ENCODE measurements around the gene IFNA21. TPM values are rescaled to one million over a fixed set of nuclear protein-coding genes. Genes with fewer than 3 reads are reported as not detected.
A peak's percentile ranks its signal among the peaks of the same experiment; 100 is the strongest.
"Not testable (repeated sequence)": the region's sequence is repeated elsewhere in the genome, so short reads cannot be mapped to it uniquely, and the experiment has no call there.

Gene IFNA21
- total RNA-seq, 3 donors from 2014 or later = not detected

DNA sequence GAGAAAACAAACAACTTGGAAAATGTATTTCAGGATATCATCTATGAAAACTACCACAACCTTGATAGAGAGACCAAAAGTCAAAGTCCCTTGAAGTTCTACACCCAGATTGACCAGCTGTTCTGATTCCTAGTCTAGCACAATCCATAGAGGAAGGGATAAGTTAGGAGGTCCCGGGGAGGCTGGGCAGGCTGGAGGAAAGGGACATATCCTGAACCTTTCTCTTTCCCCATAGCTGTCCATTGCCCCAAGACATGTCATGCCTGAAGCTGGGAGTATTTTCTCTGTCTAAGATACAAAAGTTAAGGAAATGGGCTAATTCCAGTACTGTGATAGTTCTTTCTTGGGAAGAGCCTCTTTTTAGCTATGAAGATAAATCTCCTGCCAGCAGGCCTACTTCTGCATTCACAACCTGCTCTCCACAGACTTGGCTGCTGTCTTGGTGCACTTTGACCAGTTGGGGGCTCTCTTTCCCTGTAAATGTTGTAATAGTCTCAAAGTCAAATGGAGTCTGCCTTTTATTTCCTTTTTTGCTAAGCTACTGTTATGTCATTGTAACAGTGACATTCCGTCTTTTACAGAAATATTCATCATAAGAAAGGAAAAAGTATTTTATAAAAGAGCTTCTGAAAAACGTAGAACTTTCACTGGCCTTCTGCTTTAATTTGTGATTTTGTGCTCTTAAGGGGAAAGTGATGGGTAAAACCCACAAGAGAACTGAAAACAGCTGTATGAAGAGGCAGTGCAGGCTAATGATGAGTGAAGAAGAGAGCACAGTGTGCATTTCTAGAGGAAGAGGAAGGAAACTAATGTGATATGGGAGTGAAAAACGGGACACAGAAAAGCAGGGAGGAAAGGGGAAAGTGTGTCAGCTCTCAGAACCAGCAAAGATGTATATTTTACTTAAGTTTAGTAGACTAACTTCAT, 16.6 kb upstream of the IFNA21 start:
- H3K4me1 ChIP-seq (ENCODE audit: low read depth); H3K36me3 ChIP-seq (ENCODE audit: low read depth); intact Hi-C loops (cut with DNase I, micrococcal nuclease); H3K9me3 ChIP-seq; H3K4me3 ChIP-seq: not testable (repeated sequence)
- DNase-seq (peak in 1 of 3 donors; percentile 16), ATAC-seq (peak; percentile 60)

DNA sequence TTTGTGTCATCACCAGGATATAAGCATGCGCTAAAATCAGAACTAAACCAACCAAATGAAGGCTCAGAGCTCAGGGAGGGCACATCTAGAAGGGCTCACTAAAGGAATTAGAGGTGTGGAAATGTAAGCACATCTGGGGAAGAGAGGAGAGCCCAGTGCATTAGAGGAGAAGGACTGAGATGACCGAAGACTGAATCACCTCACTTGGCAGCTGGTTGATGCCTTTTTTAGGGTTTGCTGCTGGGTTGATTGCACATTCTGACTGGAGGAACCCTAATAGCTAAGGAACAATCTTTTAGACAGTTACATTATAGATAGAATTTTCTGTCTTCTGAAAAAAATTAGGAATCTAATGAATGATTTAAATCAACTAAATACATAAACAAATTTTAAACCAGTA, 8.2 kb upstream of the IFNA21 start:
- Histone ChIP-seq H3K4me3 (no peak overlapping the region), H3K4me1 (ENCODE audit: low read depth) (no peaks in the 10 kb centered on the region), H3K9me3 (no peaks in the 10 kb centered on the region), H3K36me3 (ENCODE audit: low read depth) (no peaks in the 10 kb centered on the region)
- intact Hi-C loops (cut with DNase I, micrococcal nuclease) = no loop called here
- TF ChIP-seq, protein P1, sequence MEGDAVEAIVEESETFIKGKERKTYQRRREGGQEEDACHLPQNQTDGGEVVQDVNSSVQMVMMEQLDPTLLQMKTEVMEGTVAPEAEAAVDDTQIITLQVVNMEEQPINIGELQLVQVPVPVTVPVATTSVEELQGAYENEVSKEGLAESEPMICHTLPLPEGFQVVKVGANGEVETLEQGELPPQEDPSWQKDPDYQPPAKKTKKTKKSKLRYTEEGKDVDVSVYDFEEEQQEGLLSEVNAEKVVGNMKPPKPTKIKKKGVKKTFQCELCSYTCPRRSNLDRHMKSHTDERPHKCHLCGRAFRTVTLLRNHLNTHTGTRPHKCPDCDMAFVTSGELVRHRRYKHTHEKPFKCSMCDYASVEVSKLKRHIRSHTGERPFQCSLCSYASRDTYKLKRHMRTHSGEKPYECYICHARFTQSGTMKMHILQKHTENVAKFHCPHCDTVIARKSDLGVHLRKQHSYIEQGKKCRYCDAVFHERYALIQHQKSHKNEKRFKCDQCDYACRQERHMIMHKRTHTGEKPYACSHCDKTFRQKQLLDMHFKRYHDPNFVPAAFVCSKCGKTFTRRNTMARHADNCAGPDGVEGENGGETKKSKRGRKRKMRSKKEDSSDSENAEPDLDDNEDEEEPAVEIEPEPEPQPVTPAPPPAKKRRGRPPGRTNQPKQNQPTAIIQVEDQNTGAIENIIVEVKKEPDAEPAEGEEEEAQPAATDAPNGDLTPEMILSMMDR (IDR thresholded peaks at IDR 0.05) = no peak
- DNase-seq = no peak
- no peak for ATAC-seq

DNA sequence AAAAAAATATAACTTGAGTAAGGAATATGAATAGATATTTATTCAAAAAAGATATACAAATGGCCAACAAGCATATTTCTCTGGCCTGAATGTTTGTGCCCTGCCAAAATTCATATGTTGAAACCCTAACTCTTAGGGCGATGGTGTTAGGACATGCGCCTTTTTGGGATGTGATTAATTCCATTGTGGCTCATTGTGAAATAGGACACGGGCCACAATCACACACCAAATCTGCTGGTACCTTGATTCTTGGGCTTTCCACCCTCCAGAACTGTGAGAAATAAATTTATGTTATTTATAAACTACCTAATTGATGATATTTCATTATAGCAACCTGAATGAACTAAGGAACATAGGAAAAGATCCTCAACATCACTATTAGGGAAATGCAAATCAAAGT, 5.7 kb upstream of the IFNA21 start:
- Histone ChIP-seq H3K9me3 (no peaks in the 10 kb centered on the region), H3K36me3 (ENCODE audit: low read depth) (no peaks in the 10 kb centered on the region), H3K4me3 (no peak overlapping the region), H3K4me1 (ENCODE audit: low read depth) (no peaks in the 10 kb centered on the region)
- TF ChIP-seq, protein P1 (IDR thresholded peaks at IDR 0.05) = no peak
- intact Hi-C loops (cut with DNase I, micrococcal nuclease) = no loop called here
- DNase-seq (no peak), ATAC-seq (no peak)

DNA sequence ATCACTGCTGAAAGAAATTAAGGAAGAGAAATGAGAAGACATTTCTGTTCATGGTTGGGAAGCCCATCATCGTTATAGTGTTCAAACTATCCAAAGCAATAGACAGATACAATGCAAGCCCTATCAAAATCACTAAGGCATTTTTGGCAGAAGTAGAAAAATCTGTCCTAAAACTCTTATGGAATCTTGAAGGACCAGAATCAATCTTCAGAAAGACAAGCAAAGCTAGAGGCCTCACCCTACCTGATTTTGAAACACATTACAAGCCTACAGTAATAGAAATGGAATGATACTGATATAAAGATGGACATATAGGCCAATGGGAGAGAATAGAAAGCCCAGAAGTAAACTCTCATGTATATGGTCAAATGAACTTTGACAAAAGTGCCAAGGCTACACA, 4.9 kb upstream of the IFNA21 start:
- intact Hi-C loops (cut with DNase I, micrococcal nuclease) = no loop called here
- TF ChIP-seq, protein P1 (IDR thresholded peaks at IDR 0.05) = no peak
- no peak overlapping the region for H3K4me3 ChIP-seq
- no peaks in the 10 kb centered on the region for H3K36me3 ChIP-seq (ENCODE audit: low read depth)
- H3K4me1 ChIP-seq (ENCODE audit: low read depth) = no peaks in the 10 kb centered on the region
- no peak for DNase-seq
- no peaks in the 10 kb centered on the region for H3K9me3 ChIP-seq
- ATAC-seq = no peak

DNA sequence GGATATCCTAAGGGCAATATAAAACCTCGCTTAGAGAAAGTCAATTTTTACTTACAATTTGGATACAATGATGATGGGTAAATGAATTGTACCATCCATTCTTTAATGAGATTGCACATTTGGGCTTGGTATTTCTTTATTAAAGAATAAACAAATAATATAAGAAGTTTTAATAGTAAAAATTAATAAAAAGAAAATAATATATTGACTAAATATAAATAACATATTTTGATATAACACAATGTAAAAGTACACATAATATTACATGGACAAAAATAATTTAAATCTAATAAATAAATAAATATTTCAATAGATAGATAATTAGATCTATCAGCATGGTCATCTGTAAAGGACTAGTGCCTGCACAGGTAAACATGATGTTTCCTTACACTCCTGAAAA, 944 bp downstream of the IFNA21 start:
- DNase-seq = no peak
- Histone ChIP-seq H3K4me3 (no peak overlapping the region), H3K4me1 (ENCODE audit: low read depth) (no peaks in the 10 kb centered on the region), H3K9me3 (no peaks in the 10 kb centered on the region), H3K36me3 (ENCODE audit: low read depth) (no peaks in the 10 kb centered on the region)
- TF ChIP-seq, protein P1 (IDR thresholded peaks at IDR 0.05) = no peak
- intact Hi-C loops (cut with DNase I, micrococcal nuclease) = no loop called here
- ATAC-seq = no peak

DNA sequence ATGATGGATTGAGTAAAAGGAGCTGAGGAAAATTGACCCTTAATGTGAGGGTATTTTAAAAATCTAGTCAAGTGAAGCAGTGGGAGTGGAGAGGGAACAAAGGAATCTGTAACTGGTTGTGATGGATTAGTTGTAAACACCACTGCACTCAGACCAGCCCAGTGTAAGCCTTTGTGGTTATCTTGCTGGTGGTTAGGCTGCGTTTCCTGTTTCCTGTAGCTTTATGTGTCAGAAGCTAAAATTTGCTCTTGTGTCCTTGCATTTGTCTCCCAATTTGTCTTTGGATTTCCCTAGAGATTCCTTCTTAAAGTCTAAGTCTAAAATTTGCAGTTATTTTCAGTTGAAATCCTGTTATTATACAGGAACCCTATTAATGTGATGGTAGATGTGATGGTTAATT, 6.3 kb downstream of the IFNA21 start:
- peak in 1 of 3 donors; percentile 33 for DNase-seq
- H3K9me3 ChIP-seq = no peaks in the 10 kb centered on the region
- intact Hi-C loops (cut with DNase I, micrococcal nuclease) = no loop called here
- no peaks in the 10 kb centered on the region for H3K36me3 ChIP-seq (ENCODE audit: low read depth)
- TF ChIP-seq, protein P1 (IDR thresholded peaks at IDR 0.05) = no peak
- no peak overlapping the region for H3K4me3 ChIP-seq
- no peaks in the 10 kb centered on the region for H3K4me1 ChIP-seq (ENCODE audit: low read depth)
- peak; percentile 34 for ATAC-seq

Measured in mucosa of descending colon (tissue), 3 donors.